Effector memory CD4-positive, alpha-beta T cell (primary cell): ENCODE data around the gene SLC6A1.

Source experiments
- DNase-seq, 3 donors: peaks; one replicate each; pipeline ENCODE4 v3.0.0-alpha.2; 2020
- H3K27ac ChIP-seq: 2 replicates; pipeline ENCODE4 v1.7.0; 2013; ENCODE audit warnings: mild to moderate bottlenecking, low read length, moderate library complexity; ENCODE audit not compliant: insufficient read depth, poor library complexity, severe bottlenecking
- H3K27me3 ChIP-seq: replicated peaks from 2 replicates; pipeline ENCODE4 v1.7.0; 2013; ENCODE audit warnings: mild to moderate bottlenecking, low read length; ENCODE audit not compliant: insufficient read depth, control insufficient read depth, poor library complexity, severe bottlenecking
- H3K36me3 ChIP-seq: 2 replicates; pipeline ENCODE4 v1.7.0; 2013; ENCODE audit warnings: mild to moderate bottlenecking, low read length, moderate library complexity; ENCODE audit not compliant: control insufficient read depth, insufficient read depth
- H3K4me1 ChIP-seq: 2 replicates; pipeline ENCODE4 v1.7.0; 2013; ENCODE audit warnings: low read length, mild to moderate bottlenecking; ENCODE audit not compliant: control insufficient read depth, insufficient read depth, poor library complexity, severe bottlenecking
- H3K4me3 ChIP-seq: 2 replicates; pipeline ENCODE4 v1.7.0; 2013; ENCODE audit warnings: low read length, low read depth, mild to moderate bottlenecking; ENCODE audit not compliant: insufficient read depth, poor library complexity, severe bottlenecking
- H3K9me3 ChIP-seq: 2 replicates; pipeline ENCODE4 v1.7.0; 2013; ENCODE audit warnings: mild to moderate bottlenecking, low read length, moderate library complexity; ENCODE audit not compliant: control insufficient read depth

The SLC6A1 gene

DNA sequence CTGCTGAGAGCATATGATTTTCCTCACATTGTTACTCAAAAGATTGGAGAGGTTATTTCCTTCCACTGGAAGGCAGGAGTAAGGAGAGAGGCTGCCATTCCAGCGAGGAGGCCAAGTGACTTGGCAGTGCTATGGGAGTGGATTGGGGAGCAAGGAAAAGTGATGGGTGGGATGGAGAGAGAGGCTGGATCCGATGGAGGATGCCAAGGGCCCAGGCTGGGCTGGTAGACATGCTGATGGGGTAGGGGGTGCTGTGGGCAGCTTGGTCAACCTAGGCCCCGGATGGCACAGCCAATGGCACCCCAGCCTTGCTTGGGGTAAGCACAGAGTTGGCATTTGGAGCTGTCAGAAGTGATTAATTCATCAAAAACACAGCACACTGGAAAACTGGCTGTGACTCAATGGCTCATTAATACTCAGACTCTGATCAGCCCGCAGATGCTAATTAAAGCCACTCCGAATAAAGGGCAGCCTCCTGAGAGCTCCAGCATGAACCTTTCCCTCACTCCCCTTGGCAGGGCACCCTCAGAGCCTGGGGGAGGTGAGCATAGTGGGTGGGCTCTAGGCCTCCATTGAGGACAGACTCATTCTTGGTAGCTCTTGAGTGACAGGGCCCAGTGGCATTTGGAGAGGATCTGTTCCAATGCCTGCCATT is 22.1 kb upstream of the SLC6A1 start:
- DNase-seq: no peak
- no peak overlapping the region for H3K27ac ChIP-seq
- no peaks in the 10 kb centered on the region for H3K27me3 ChIP-seq
- H3K4me3 ChIP-seq: no peak overlapping the region
- no peaks in the 10 kb centered on the region for H3K9me3 ChIP-seq
- H3K36me3 ChIP-seq: no peaks in the 10 kb centered on the region
- H3K4me1 ChIP-seq: no peaks in the 10 kb centered on the region

DNA sequence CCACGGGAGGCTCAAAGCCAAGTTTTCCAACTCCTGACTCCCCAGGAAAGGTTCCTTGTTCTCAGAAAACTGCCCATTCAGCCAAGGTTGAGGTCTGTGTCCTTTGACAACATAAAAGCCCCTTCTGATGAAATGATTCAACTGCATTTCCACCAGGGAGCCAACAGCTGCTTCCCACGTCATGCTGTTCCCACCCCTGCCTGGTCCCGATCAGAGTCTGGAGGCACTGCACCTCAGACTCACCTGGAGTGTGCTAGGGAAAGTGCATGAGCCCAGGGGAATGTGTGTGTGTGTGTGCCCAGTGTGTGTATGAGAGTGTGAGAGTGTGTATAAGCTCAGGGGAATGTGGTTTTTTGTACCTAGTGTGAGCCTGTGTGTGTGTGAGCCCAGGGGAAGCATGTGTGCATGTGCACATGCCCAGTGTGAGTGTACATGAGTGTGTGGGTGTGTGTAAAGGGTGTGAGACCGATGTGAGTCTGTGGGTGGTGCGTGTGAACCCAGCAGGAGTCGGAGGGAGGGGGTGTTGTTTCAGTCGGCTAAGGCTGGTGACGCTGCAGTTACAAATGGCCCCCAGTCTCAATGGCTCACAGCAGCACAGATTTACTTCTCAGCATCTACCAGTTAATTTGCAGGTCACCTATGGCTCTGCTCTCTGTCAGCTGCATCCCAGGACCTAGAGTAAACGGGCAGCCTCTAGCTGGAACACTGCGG is 20.3 kb upstream of the SLC6A1 start:
- no peaks in the 10 kb centered on the region for H3K36me3 ChIP-seq
- no peak overlapping the region for H3K4me3 ChIP-seq
- no peaks in the 10 kb centered on the region for H3K27me3 ChIP-seq
- H3K9me3 ChIP-seq: no peaks in the 10 kb centered on the region
- DNase-seq: no peak
- no peaks in the 10 kb centered on the region for H3K4me1 ChIP-seq
- H3K27ac ChIP-seq: no peak overlapping the region

DNA sequence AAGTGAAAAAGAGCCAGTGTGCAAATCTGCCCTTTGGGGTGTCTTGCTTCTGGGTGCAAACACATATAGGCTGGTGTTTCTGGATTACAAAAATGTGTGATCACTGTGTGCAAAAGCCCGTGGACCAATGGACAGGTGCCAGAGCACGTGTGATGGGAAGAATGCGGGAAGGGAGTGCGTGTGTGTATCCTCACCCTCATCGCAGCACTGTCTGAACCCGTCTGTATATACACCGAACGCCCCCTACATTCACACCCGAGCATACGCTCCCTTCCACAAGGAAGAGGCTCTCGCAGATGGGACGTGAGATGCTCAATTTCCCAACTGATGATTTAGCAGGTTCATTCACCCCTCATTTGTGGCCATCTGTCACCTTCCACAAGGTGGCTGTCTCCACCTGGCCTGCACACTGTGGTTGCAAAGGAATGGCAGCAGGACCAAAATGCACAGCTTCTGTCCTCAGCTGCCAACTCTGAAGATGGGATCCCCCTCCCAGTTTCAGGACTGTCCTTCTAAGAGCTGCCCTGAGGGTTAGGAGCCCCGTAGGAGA is 19.4 kb upstream of the SLC6A1 start:
- DNase-seq: no peak
- H3K36me3 ChIP-seq: no peaks in the 10 kb centered on the region
- H3K27ac ChIP-seq: no peak overlapping the region
- no peak overlapping the region for H3K4me3 ChIP-seq
- no peaks in the 10 kb centered on the region for H3K4me1 ChIP-seq
- no peaks in the 10 kb centered on the region for H3K27me3 ChIP-seq
- H3K9me3 ChIP-seq: no peaks in the 10 kb centered on the region

DNA sequence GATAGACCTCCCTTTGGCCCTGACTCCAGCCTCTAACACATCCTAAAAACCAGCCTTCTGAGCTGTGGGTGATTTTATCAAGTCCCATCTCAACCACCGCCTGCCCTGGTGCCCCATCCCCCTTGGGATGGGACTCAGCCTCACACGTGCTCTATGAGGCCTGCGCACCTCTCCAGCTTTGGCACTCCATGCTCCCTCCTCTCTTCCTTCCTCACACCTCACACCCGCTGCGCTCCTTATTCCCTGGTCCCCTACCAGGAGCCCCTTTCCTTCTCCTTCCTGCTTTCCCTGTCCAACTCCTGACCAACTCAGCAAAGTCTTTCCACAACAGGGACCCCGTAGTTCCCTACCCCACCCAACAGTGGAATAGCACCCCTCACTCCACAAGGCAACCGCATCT is 18.4 kb upstream of the SLC6A1 start:
- H3K4me3 ChIP-seq: no peak overlapping the region
- no peaks in the 10 kb centered on the region for H3K27me3 ChIP-seq
- no peaks in the 10 kb centered on the region for H3K36me3 ChIP-seq
- no peaks in the 10 kb centered on the region for H3K9me3 ChIP-seq
- H3K4me1 ChIP-seq: no peaks in the 10 kb centered on the region
- no peak for DNase-seq
- no peak overlapping the region for H3K27ac ChIP-seq

DNA sequence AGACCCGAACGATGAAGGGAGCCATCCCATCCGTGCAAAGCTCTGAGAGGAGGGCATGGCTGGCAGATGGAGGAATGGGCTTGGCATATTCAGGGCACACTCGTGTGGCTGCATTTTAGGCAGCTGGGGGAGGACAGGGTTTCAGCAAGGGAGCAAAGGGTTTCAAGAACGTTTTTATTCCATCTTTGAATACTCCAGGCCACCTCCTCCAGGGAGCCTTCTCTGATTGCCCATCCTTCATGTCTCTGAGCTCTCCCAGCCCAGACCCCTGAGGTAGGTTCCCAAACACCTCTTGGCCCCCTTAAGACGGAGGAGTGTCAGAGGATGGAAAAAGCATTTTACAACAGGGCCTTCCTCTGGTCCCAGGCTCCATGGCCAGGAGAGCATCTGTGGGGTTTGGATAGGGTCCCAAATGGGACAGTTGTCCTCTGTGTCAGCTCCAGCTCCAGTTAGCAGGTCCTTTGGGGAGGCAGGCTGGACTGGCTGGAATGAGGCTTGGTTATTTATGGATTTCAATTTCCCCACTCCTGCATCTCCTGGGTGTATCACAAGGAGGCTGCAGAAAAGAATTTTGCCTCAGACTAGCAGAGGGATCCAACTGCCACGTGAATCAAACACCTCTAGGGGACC is 17.7 kb upstream of the SLC6A1 start:
- Histone ChIP-seq H3K4me1 (no peaks in the 10 kb centered on the region), H3K27me3 (no peaks in the 10 kb centered on the region), H3K27ac (no peak overlapping the region), H3K36me3 (no peaks in the 10 kb centered on the region), H3K4me3 (no peak overlapping the region), H3K9me3 (no peaks in the 10 kb centered on the region)
- DNase-seq: no peak

GRCh38 chr3:10975695-10976234 is 16.8 kb upstream of the SLC6A1 start:
- H3K27ac ChIP-seq: no peak overlapping the region
- no peak for DNase-seq
- no peaks in the 10 kb centered on the region for H3K36me3 ChIP-seq
- no peak overlapping the region for H3K4me3 ChIP-seq
- no peaks in the 10 kb centered on the region for H3K9me3 ChIP-seq
- no peaks in the 10 kb centered on the region for H3K4me1 ChIP-seq
- H3K27me3 ChIP-seq: no peaks in the 10 kb centered on the region

DNA sequence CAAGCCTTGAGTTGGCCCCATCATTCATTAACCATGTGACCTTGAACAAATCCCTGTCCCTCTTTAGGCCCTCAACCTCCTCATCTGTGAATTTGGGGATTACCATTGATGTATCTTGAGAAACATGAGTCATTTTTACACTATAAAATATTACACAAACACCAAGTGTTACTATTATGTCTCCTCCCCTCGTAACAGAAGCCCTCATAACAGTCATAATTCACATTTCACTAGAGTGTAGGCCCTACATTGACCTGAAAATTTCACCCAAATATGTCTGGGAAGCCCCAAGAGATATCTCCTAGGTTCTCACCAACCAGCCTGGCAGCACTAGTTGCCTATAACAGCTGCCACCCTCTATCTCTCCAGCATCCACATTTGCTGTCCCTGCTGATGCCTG is 15.8 kb upstream of the SLC6A1 start:
- H3K36me3 ChIP-seq: no peaks in the 10 kb centered on the region
- H3K27ac ChIP-seq: no peak overlapping the region
- H3K27me3 ChIP-seq: no peaks in the 10 kb centered on the region
- no peaks in the 10 kb centered on the region for H3K4me1 ChIP-seq
- H3K9me3 ChIP-seq: no peaks in the 10 kb centered on the region
- DNase-seq: no peak
- H3K4me3 ChIP-seq: no peak overlapping the region

DNA sequence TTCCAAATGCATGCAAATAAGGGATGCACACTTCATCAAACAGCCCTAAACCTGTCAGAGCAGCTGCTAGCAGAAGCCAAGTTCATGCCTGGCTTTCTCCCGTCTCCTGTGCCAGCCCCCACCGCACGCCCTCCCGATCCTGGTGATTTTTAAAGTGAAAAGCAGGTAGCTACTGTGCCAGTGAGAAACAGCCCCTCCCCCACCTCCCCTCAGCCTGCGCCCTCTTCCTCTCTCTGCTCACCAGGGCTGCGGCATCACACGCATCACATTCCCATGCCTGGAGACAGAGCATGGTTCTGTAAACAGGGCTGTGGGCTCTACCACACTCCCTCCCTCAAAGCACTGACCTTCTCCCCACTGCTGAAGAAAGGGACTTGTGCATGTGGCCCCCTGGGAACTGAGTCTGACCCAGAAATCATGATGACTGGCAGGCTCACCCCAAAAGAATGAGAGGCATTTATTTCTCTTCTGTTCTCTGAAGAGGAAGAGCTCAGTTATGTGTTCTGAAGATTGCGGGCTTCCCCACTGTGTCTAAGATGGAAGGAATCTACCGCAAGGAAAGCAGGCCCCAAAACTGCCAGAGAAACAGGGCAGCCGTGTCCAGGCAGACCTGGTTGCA is 14.5 kb upstream of the SLC6A1 start:
- no peaks in the 10 kb centered on the region for H3K4me1 ChIP-seq
- no peaks in the 10 kb centered on the region for H3K9me3 ChIP-seq
- H3K4me3 ChIP-seq: no peak overlapping the region
- DNase-seq: no peak
- H3K27ac ChIP-seq: no peak overlapping the region
- H3K27me3 ChIP-seq: no peaks in the 10 kb centered on the region
- H3K36me3 ChIP-seq: no peaks in the 10 kb centered on the region

GRCh38 chr3:10978956-10979355 is 13.6 kb upstream of the SLC6A1 start:
- H3K27ac ChIP-seq: no peak overlapping the region
- H3K27me3 ChIP-seq: no peaks in the 10 kb centered on the region
- no peak overlapping the region for H3K4me3 ChIP-seq
- H3K9me3 ChIP-seq: no peaks in the 10 kb centered on the region
- DNase-seq: no peak
- no peaks in the 10 kb centered on the region for H3K36me3 ChIP-seq
- H3K4me1 ChIP-seq: no peaks in the 10 kb centered on the region
